SK-N-SH treated with all-trans-retinoic acid at 6 μM for 48 hours (cell line): Measurements from ENCODE around the gene PTPRT.

Experiments used
- ARNTL ChIP-seq: fragments of 450-650 bp; formaldehyde crosslinking; IDR thresholded peaks from 2 replicates; pipeline ENCODE4 v1.5.0; 2020; ENCODE audit warnings: low read depth, mild to moderate bottlenecking, moderate library complexity, borderline replicate concordance
- BACH2 ChIP-seq: fragments of 250-450 bp; sonication (Bioruptor Pico); IDR thresholded peaks from 2 replicates; pipeline ENCODE4 v1.9.0; 2021; ENCODE audit warnings: mild to moderate bottlenecking, borderline replicate concordance
- CREB5 ChIP-seq: fragments of 250-450 bp; sonication (Bioruptor Pico); IDR thresholded peaks from 2 replicates; pipeline ENCODE4 v1.5.1; 2020; ENCODE audit warnings: low read depth, mild to moderate bottlenecking, moderate library complexity
- CSDC2 ChIP-seq: fragments of 250-450 bp; sonication (Bioruptor Pico); IDR thresholded peaks from 2 replicates; pipeline ENCODE4 v1.5.0; 2020; ENCODE audit warnings: mild to moderate bottlenecking, moderate library complexity
- ESRRG ChIP-seq: fragments of 250-450 bp; sonication (Bioruptor Pico); IDR thresholded peaks from 2 replicates; pipeline ENCODE4 v1.6.1; 2021; ENCODE audit warnings: mild to moderate bottlenecking
- GLIS3 ChIP-seq: fragments of 250-450 bp; sonication (Bioruptor Pico); IDR thresholded peaks from 2 replicates; pipeline ENCODE4 v1.5.0; 2020; ENCODE audit warnings: mild to moderate bottlenecking, moderate library complexity
- PATZ1 ChIP-seq: fragments of 250-450 bp; sonication (Bioruptor Pico); IDR thresholded peaks from 2 replicates; pipeline ENCODE4 v1.8.0; 2020; ENCODE audit warnings: mild to moderate bottlenecking, moderate library complexity, borderline replicate concordance
- PPARA ChIP-seq: fragments of 250-450 bp; sonication (Bioruptor Pico); IDR thresholded peaks from 2 replicates; pipeline ENCODE4 v1.5.0; 2020; ENCODE audit warnings: mild to moderate bottlenecking, borderline replicate concordance
- TCF4 ChIP-seq: fragments of 250-450 bp; sonication (Bioruptor Pico); IDR thresholded peaks from 2 replicates; pipeline ENCODE4 v1.8.0; 2021; ENCODE audit warnings: mild to moderate bottlenecking, moderate library complexity, borderline replicate concordance
- ZFP3 ChIP-seq: fragments of 250-450 bp; sonication (Bioruptor Pico); IDR thresholded peaks from 2 replicates; pipeline ENCODE4 v1.5.0; 2020; ENCODE audit warnings: mild to moderate bottlenecking, moderate library complexity
- ZFP30 ChIP-seq: fragments of 450-650 bp; formaldehyde crosslinking; IDR thresholded peaks from 2 replicates; pipeline ENCODE4 v1.5.0; 2022; ENCODE audit warnings: mild to moderate bottlenecking, moderate library complexity
- ZNF565 ChIP-seq: fragments of 450-650 bp; formaldehyde crosslinking; conservative IDR thresholded peaks from 2 replicates; pipeline ENCODE4 v1.5.0; 2020; ENCODE audit warnings: low read depth, mild to moderate bottlenecking, moderate library complexity
- ZNF8 ChIP-seq: fragments of 450-650 bp; formaldehyde crosslinking; IDR thresholded peaks from 2 replicates; pipeline ENCODE4 v1.5.0; 2020; ENCODE audit warnings: mild to moderate bottlenecking, moderate library complexity

GRCh38 chr20:42336576-42336975 is 853.1 kb downstream of the PTPRT start:
- TF ChIP-seq ZNF565 (CRISPR knock-in tag), result no peak
- TF ChIP-seq ZFP30 (CRISPR knock-in tag), result no peak
- no peak for TF ChIP-seq PPARA (CRISPR knock-in tag)
- TF ChIP-seq ESRRG (CRISPR knock-in tag), result no peak
- no peak for TF ChIP-seq CSDC2 (CRISPR knock-in tag)
- no peak for TF ChIP-seq BACH2
- no peak for TF ChIP-seq TCF4 (CRISPR knock-in tag)
- TF ChIP-seq ARNTL (CRISPR knock-in tag), result no peak
- no peak for TF ChIP-seq ZNF8 (CRISPR knock-in tag)
- TF ChIP-seq ZFP3 (CRISPR knock-in tag), result no peak
- no peak for TF ChIP-seq CREB5 (CRISPR knock-in tag)
- TF ChIP-seq PATZ1 (CRISPR knock-in tag), result no peak
- no peak for TF ChIP-seq GLIS3
